HepG2 (cell line): ENCODE data around the gene MCC. TPM values are rescaled to one million over a fixed set of nuclear protein-coding genes. Genes with fewer than 3 reads are reported as not detected.

Source experiments
- ATAC-seq: fragments of 200-7000 bp; cut with Tn5 transposase; 3 replicates; pipeline ENCODE4 v1.9.1; 2020; ENCODE audit warnings: mild to moderate bottlenecking, moderate library complexity
- BruUV-seq: library from RNA; stranded (reverse); fragments of 400-500 nt; replicated peaks from 2 replicates; lab custom pipeline; 2021; lab: Mats Ljungman, UMichigan
- CTCF ChIA-PET: fragments of 300-600 bp; formaldehyde crosslinking; extraction: SDS; loops from one replicate; lab custom pipeline; 2021; ENCODE audit warnings: low total read pairs, inconsistent platforms, low intra/inter-chr PET ratio; lab: Yijun Ruan, JAX
- POLR2A ChIA-PET: fragments of 350-600 bp; sonication (Branson Sonifier 250); formaldehyde crosslinking; loops from one replicate; lab custom pipeline; 2020; ENCODE audit warnings: antibody characterized with exemption, inconsistent platforms; lab: Yijun Ruan, JAX
- DNase-seq: peaks from one replicate; pipeline ENCODE4 v3.0.0-alpha.2; 2015; ENCODE audit warnings: low spot score
- FAIRE-seq: peaks from 3 replicates; lab custom pipeline; 2011; peaks lifted over from hg19 to GRCh38; lab: Jason Lieb, UNC
- H2AFZ ChIP-seq: one replicate; pipeline ENCODE4 v1.6.1; 2011; ENCODE audit warnings: low read length, inconsistent platforms
- H3K27ac ChIP-seq: fragments of 300-600 bp; 3 replicates; pipeline ENCODE4 v1.8.0; 2011; ENCODE audit warnings: mixed run types, mild to moderate bottlenecking, mixed read lengths, low read length, inconsistent platforms; ENCODE audit not compliant: insufficient read depth; ENCODE audit errors: extremely low read length
- H3K27me3 ChIP-seq, 2 experiments: fragments of 200-600 bp in 1 of 2; 2 replicates in 1 of 2; 3 replicates in 1 of 2; pipeline versions ENCODE4 v1.6.0 to v1.8.0; 2011; ENCODE audit warnings: low read length in 2 of 2, mild to moderate bottlenecking in 2 of 2, moderate library complexity in 2 of 2, inconsistent platforms in 1 of 2; ENCODE audit not compliant: insufficient read depth in 2 of 2, control insufficient read depth in 1 of 2
- H3K36me3 ChIP-seq, 2 experiments: fragments of 200-600 bp in 1 of 2; replicated peaks in 1 of 2; 2 replicates in 1 of 2; 3 replicates in 1 of 2; pipeline versions ENCODE4 v1.5.1 to v1.8.0; 2011; ENCODE audit warnings: low read length in 2 of 2, inconsistent platforms in 1 of 2; ENCODE audit not compliant: insufficient read depth in 2 of 2, control insufficient read depth in 1 of 2
- H3K4me1 ChIP-seq: 2 replicates; pipeline ENCODE4 v1.5.1; 2012; ENCODE audit warnings: low read length, inconsistent platforms; ENCODE audit not compliant: insufficient read depth
- H3K4me2 ChIP-seq: 2 replicates; pipeline ENCODE4 v1.6.0; 2011; ENCODE audit warnings: low read depth, low read length, inconsistent platforms
- H3K4me3 ChIP-seq, 3 experiments: fragments of 200-600 bp in 1 of 3; sonication (generic), shearing (Covaris generic) in 1 of 3; replicated peaks in 1 of 3; 2 replicates each; pipeline ENCODE4 v1.5.1; 2011 to 2016; ENCODE audit warnings: low read length in 3 of 3, inconsistent platforms in 2 of 3, low read depth in 2 of 3, mild to moderate bottlenecking in 2 of 3, control low read depth in 1 of 3, mixed read lengths in 1 of 3; ENCODE audit not compliant: insufficient read depth in 1 of 3
- H3K79me2 ChIP-seq: one replicate; pipeline ENCODE4 v1.6.1; 2011; ENCODE audit warnings: low read length, inconsistent platforms; ENCODE audit not compliant: insufficient read depth
- H3K9ac ChIP-seq: 2 replicates; pipeline ENCODE4 v1.6.0; 2011; ENCODE audit warnings: mild to moderate bottlenecking, low read depth, low read length, inconsistent platforms; ENCODE audit not compliant: insufficient read depth
- H3K9me3 ChIP-seq: 2 replicates; pipeline ENCODE4 v1.5.1; 2012; ENCODE audit warnings: mild to moderate bottlenecking, low read length
- H4K20me1 ChIP-seq: 2 replicates; pipeline ENCODE4 v1.6.0; 2011; ENCODE audit warnings: inconsistent platforms, mild to moderate bottlenecking, low read length, moderate library complexity; ENCODE audit not compliant: insufficient read depth
- CENPT ChIP-seq: sonication (generic); formaldehyde crosslinking; IDR thresholded peaks from 2 replicates; pipeline ENCODE4 v1.8.0; 2022; ENCODE audit warnings: low read depth, mild to moderate bottlenecking, moderate library complexity, missing genetic modification reagents
- ETV5 ChIP-seq: IDR thresholded peaks from 2 replicates; pipeline ENCODE4 v1.6.1; 2018; ENCODE audit warnings: missing biosample characterization, missing genetic modification reagents, inconsistent platforms, borderline replicate concordance
- IKZF4 ChIP-seq: sonication (generic); formaldehyde crosslinking; IDR thresholded peaks from 2 replicates; pipeline ENCODE4 v1.5.1; 2020; ENCODE audit warnings: borderline replicate concordance, mild to moderate bottlenecking, low read depth, missing genetic modification reagents; ENCODE audit errors: not compliant biosample characterization
- NFYC ChIP-seq: IDR thresholded peaks from 2 replicates; pipeline ENCODE4 v1.6.1; 2016; ENCODE audit warnings: missing genetic modification reagents, missing compliant biosample characterization
- POGZ ChIP-seq: sonication (generic); formaldehyde crosslinking; IDR thresholded peaks from 2 replicates; pipeline ENCODE4 v1.4.0; 2020; ENCODE audit warnings: mild to moderate bottlenecking, missing genetic modification reagents
- RNF219 ChIP-seq: sonication (generic); formaldehyde crosslinking; IDR thresholded peaks from 2 replicates; pipeline ENCODE4 v1.5.0; 2020; ENCODE audit warnings: mild to moderate bottlenecking, missing genetic modification reagents
- RXRA ChIP-seq: sonication (generic); formaldehyde crosslinking; IDR thresholded peaks from 2 replicates; pipeline ENCODE4 v1.5.1; 2020; ENCODE audit warnings: missing genetic modification reagents
- SNAPC2 ChIP-seq: sonication (generic); formaldehyde crosslinking; IDR thresholded peaks from 2 replicates; pipeline ENCODE4 v1.8.1; 2022; ENCODE audit warnings: mild to moderate bottlenecking, missing genetic modification reagents
- ZNF253 ChIP-seq: sonication (generic); formaldehyde crosslinking; IDR thresholded peaks from 2 replicates; pipeline ENCODE4 v1.8.0; 2022; ENCODE audit warnings: mild to moderate bottlenecking, missing genetic modification reagents, borderline replicate concordance
- ZNF326 ChIP-seq: sonication (generic); formaldehyde crosslinking; IDR thresholded peaks from 2 replicates; pipeline ENCODE4 v1.4.0; 2020; ENCODE audit warnings: missing genetic modification reagents, borderline replicate concordance
- ZNF614 ChIP-seq: IDR thresholded peaks from 2 replicates; pipeline ENCODE4 v1.6.1; 2018; ENCODE audit warnings: missing biosample characterization, missing genetic modification reagents, inconsistent platforms, borderline replicate concordance
- ZNF687 ChIP-seq: sonication (generic); formaldehyde crosslinking; IDR thresholded peaks from 2 replicates; pipeline ENCODE4 v1.5.1; 2020; ENCODE audit warnings: mild to moderate bottlenecking, missing genetic modification reagents, moderate library complexity
- ZNF841 ChIP-seq: sonication (generic); formaldehyde crosslinking; IDR thresholded peaks from 2 replicates; pipeline ENCODE4 v1.8.1; 2023; ENCODE audit warnings: missing genetic modification reagents, borderline replicate concordance
- whole genome bisulfite sequencing: methylation state at CpG from one replicate; pipeline ENCODE4 v1.1.6; 2017; ENCODE audit warnings: low lambda C conversion rate; 5-methylcytosine and 5-hydroxymethylcytosine counted together
- in situ Hi-C: cut with HindIII; loops from 2 replicates; pipeline ENCODE4 v1.10.0; 2017; ENCODE audit warnings: low pct_unique_long_range_greater_than_20kb; ENCODE audit not compliant: extremely low pct_ligation_motif_present
- intact Hi-C: fragments of 100-400 bp; cut with micrococcal nuclease; formaldehyde crosslinking; loops from one replicate; pipeline ENCODE4 v1.10.0; 2022; ENCODE audit not compliant: unreplicated experiment
- polyA plus RNA-seq, 8 experiments: library from polyadenylated mRNA; depleted of rRNA in 3 of 8; stranded (reverse) in 7 of 8; unstranded in 1 of 8; fragments of >200 nt; fragmentation: Illumina TruSeq in 4 of 8; extraction: Trizol in 4 of 8; gene quantifications; 2 replicates each; pipeline versions ENCODE4 v1.2.1 to v1.2.3, GENCODE V29; 2011 to 2016; ENCODE audit warnings: low read depth in 4 of 8, missing spikeins in 1 of 8, mixed read lengths in 1 of 8; ENCODE audit not compliant: insufficient read depth in 1 of 8
- total RNA-seq, 5 experiments: library from RNA; depleted of rRNA; stranded (reverse); fragments of >200 nt; fragmentation: Illumina TruSeq; extraction: Trizol; gene quantifications; 2 replicates each; pipeline ENCODE4 v1.2.3, GENCODE V29; 2016; ENCODE audit warnings: low read depth in 1 of 5

MCC gene
- total and polyA plus RNA-seq, 2 of the 13 experiments (the other 11 are each of a cell fraction or from before 2014, with no cell fraction given) = 0.55 to 2.4 TPM

DNA sequence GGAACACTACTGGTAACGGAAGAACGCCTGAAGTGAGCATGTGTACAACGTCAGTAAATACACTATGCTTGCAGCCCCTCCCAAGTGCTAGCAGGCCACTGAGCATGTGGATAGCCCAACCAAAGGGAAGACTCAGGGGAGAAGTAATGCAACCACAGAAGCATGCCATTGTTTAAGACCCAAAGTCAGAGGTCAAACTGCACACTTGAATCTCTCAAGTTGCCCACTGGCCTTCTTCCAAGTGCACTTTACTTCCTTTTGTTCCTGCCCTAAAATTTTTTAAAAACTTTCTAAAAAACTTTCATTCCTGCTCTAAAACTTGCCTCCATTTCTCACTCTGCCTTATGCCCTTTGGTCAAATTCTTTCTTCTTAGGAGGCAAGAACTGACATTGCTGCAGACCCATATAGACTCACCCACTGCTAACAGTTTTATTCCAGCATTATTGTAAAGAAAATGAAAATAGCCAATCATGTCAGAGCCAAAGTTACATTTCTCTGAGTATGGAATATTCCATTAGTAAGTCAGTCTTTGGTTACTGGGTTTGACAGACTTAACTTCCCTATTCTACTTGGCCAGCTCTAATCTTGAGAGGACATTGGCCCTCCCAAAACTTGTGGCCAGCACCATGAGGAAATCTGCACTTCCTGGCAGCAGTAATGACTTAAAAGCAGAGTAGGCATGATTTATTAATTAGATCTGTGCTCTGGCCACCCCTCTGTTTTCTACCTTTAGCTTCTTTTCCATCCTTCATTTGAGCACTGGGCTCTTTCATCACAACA lies 130.4 kb downstream of the MCC start:
- Histone ChIP-seq H2AFZ (no peak overlapping the region), H3K27me3 (no peaks in the 10 kb centered on the region), H3K27ac (no peak overlapping the region), H3K4me1 (no peaks in the 10 kb centered on the region), H3K9me3 (no peaks in the 10 kb centered on the region), H4K20me1 (no peaks in the 10 kb centered on the region), H3K4me3 (no peak overlapping the region), H3K4me2 (no peak overlapping the region), H3K9ac (no peak overlapping the region), H3K79me2 (no peaks in the 10 kb centered on the region), H3K36me3 (no peaks in the 10 kb centered on the region)
- CTCF ChIA-PET = no interaction called here
- BruUV-seq = no TSS peak
- TF ChIP-seq ZNF841 (CRISPR knock-in tag) (no peak), CENPT (no peak), ZNF326 (CRISPR knock-in tag) (no peak), NFYC (CRISPR knock-in tag) (no peak), RXRA (CRISPR knock-in tag) (no peak), POGZ (CRISPR knock-in tag) (no peak), IKZF4 (CRISPR knock-in tag) (no peak), SNAPC2 (CRISPR knock-in tag) (no peak), ZNF687 (CRISPR knock-in tag) (no peak), RNF219 (CRISPR knock-in tag) (no peak), ZNF614 (CRISPR knock-in tag) (no peak), ZNF253 (no peak), ETV5 (CRISPR knock-in tag) (no peak)
- FAIRE-seq = no peak
- in situ Hi-C loops = no loop called here
- intact Hi-C loops = no loop called here
- POLR2A ChIA-PET = no interaction called here
- DNase-seq = no peak
- 41% methylated on average over 3 of the region's 3 CpGs for WGBS
- ATAC-seq = no peak
